IPS DF 19.7 (cell line): ENCODE measurements around the gene PSMD5.
A peak's percentile ranks its signal among the peaks of the same experiment; 100 is the strongest.

Experiments used
- DNase-seq: peaks from one replicate; pipeline ENCODE4 v3.0.0-alpha.2; 2013; ENCODE audit warnings: low read depth, low spot score

The PSMD5 gene

GRCh38 chr9:120875195-120875565 lies 32.5 kb upstream of the PSMD5 start:
- DNase-seq: no peak

GRCh38 chr9:120874226-120875194 lies 31.8 kb upstream of the PSMD5 start:
- no peak for DNase-seq

GRCh38 chr9:120873512-120873911 lies 30.8 kb upstream of the PSMD5 start:
- peak; percentile 97 for DNase-seq

GRCh38 chr9:120872791-120873502 lies 30.2 kb upstream of the PSMD5 start:
- DNase-seq: no peak

GRCh38 chr9:120870206-120870605 lies 27.5 kb upstream of the PSMD5 start:
- DNase-seq: no peak

GRCh38 chr9:120869726-120870125 lies 27.0 kb upstream of the PSMD5 start:
- no peak for DNase-seq

GRCh38 chr9:120869360-120869687 lies 26.6 kb upstream of the PSMD5 start:
- DNase-seq: no peak

GRCh38 chr9:120868676-120869359 lies 26.1 kb upstream of the PSMD5 start:
- peak; percentile 80 for DNase-seq

GRCh38 chr9:120868339-120868675 lies 25.6 kb upstream of the PSMD5 start:
- DNase-seq: no peak

- DNase-seq: no peak
Observed at GRCh38 chr9:120867676-120868338, 25.1 kb upstream of the PSMD5 start.

- no peak for DNase-seq
Observed at GRCh38 chr9:120866651-120867050, 23.9 kb upstream of the PSMD5 start.

- DNase-seq: no peak
Observed at GRCh38 chr9:120865809-120866208, 23.1 kb upstream of the PSMD5 start.

GRCh38 chr9:120865176-120865575 lies 22.5 kb upstream of the PSMD5 start:
- no peak for DNase-seq

- no peak for DNase-seq
Observed at GRCh38 chr9:120864719-120865118, 22.0 kb upstream of the PSMD5 start.

GRCh38 chr9:120863833-120864232 lies 21.1 kb upstream of the PSMD5 start:
- no peak for DNase-seq

GRCh38 chr9:120862452-120862851 lies 19.7 kb upstream of the PSMD5 start:
- DNase-seq: no peak

- DNase-seq: no peak
Observed at GRCh38 chr9:120861935-120862334, 19.2 kb upstream of the PSMD5 start.

GRCh38 chr9:120860083-120860482 lies 17.4 kb upstream of the PSMD5 start:
- no peak for DNase-seq

GRCh38 chr9:120859361-120859760 lies 16.6 kb upstream of the PSMD5 start:
- DNase-seq: no peak

- no peak for DNase-seq
Observed at GRCh38 chr9:120857902-120858301, 15.2 kb upstream of the PSMD5 start.

GRCh38 chr9:120857481-120857880 lies 14.8 kb upstream of the PSMD5 start:
- no peak for DNase-seq

- no peak for DNase-seq
Observed at GRCh38 chr9:120856700-120857099, 14.0 kb upstream of the PSMD5 start.
